NCI-H2107 (cell line): ENCODE results near the gene BLM.

Source experiments
- DNase-seq: peaks from one replicate; lab custom pipeline; 2025; lab: John Stamatoyannopoulos, UW

The BLM gene

GRCh38 chr15:90851114-90851513 lies 134.0 kb downstream of the BLM start:
- no peak for DNase-seq

- DNase-seq, result no peak
These were observed 134.8 kb downstream of the BLM start for GRCh38 chr15:90851940-90852339.

- DNase-seq, result no peak
These were observed 138.0 kb downstream of the BLM start for GRCh38 chr15:90855139-90855538.

- DNase-seq, result no peak
These were observed 140.2 kb downstream of the BLM start for GRCh38 chr15:90857337-90857736.

GRCh38 chr15:90857883-90858443 lies 140.8 kb downstream of the BLM start:
- no peak for DNase-seq

- DNase-seq, result no peak
These were observed 142.3 kb downstream of the BLM start for GRCh38 chr15:90859234-90860131.

- DNase-seq, result no peak
These were observed 143.3 kb downstream of the BLM start for GRCh38 chr15:90860450-90860849.

- no peak for DNase-seq
These were observed 144.0 kb downstream of the BLM start for GRCh38 chr15:90860942-90861675.

GRCh38 chr15:90862487-90862886 lies 145.3 kb downstream of the BLM start:
- DNase-seq, result no peak

GRCh38 chr15:90862964-90863778 lies 146.0 kb downstream of the BLM start:
- no peak for DNase-seq

GRCh38 chr15:90863987-90864386 lies 146.8 kb downstream of the BLM start:
- DNase-seq, result no peak

GRCh38 chr15:90864507-90864906 lies 147.4 kb downstream of the BLM start:
- no peak for DNase-seq

GRCh38 chr15:90865702-90866101 lies 148.6 kb downstream of the BLM start:
- DNase-seq, result no peak
